Measurements from ENCODE around the gene SLC35E1. TPM values are rescaled to one million over a fixed set of nuclear protein-coding genes. Genes with fewer than 3 reads are reported as not detected.

The SLC35E1 gene
- total RNA-seq, 4 donors from 2014 or later: 31.0 to 56.1 (median 42.8) TPM

DNA sequence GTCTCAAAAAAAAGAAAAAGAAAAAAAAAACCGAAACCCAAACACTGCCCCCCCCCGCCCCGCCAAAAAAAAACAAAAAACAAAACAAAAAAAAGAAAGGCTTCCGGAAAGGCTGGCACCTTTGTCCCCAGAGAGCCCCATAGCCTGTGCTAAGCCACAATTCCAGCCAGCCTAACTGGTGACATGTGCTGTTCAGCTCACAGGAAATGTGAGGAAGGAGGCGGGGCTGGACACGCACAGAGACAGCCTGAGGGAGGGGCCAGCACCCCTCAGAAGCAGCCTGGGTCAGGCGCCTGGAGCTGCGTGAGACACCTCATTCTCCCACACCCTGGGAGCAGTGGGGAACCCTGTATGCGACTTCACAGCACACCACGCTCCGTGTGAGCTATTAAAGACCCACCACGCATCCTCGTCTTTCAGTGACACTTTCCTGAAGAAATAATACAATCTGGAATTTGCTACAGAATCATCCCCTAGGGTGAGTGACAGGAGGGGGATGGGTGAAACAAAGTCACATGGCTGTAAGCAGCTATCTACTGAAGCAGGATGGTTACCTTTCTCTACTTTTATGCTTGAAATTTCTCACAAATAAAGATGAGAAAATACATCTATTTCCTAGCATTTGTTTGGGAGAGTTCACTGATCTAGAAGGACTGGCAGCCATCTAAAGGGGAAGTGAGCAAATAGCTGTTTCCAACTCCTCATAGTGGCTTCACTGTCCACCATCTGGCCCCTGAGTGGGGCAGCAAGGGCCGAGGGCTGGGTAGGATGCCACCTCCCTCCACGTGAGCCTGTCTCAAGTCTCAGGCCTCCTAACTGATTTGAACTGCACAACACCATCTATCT is 12.3 kb upstream of the SLC35E1 start:
- DNase-seq: peak; percentile 89
- WGBS, 2 donors (ENCODE audit: low coverage in 1 of 2): 0 to 4% methylated on average over 2 to 15 of the region's 15 CpGs
- intact Hi-C loops (cut with DNase I; ENCODE audit: low total_unique reads): no loop called here
- Histone ChIP-seq H3K27me3 (no peaks in the 10 kb centered on the region), H3K4me1 (peaks cover 39 to 72% (median 60%) of the 10 kb centered on the region in 4 donors), H3K27ac (peak overlapping the region; percentile 67 to 86 (median 76)), H3K9me3 (no peaks in the 10 kb centered on the region), H3K36me3 (no peaks in the 10 kb centered on the region), H3K4me3 (peak overlapping the region in 1 of 4 donors; percentile 10)
- in situ Hi-C loops (cut with MboI; ENCODE audit: low pct_ligation_motif_present in 1 of 4, low pct_unique_long_range_greater_than_20kb in 1 of 4, low sequenced_read_pairs in 3 of 4): no loop called here
- TF ChIP-seq POLR2A (IDR thresholded peaks at IDR 0.05) (peak; percentile 62), POLR2AphosphoS5 (IDR thresholded peaks at IDR 0.05) (peak; percentile 52 to 79 (median 76))
- TF ChIP-seq, protein P1, sequence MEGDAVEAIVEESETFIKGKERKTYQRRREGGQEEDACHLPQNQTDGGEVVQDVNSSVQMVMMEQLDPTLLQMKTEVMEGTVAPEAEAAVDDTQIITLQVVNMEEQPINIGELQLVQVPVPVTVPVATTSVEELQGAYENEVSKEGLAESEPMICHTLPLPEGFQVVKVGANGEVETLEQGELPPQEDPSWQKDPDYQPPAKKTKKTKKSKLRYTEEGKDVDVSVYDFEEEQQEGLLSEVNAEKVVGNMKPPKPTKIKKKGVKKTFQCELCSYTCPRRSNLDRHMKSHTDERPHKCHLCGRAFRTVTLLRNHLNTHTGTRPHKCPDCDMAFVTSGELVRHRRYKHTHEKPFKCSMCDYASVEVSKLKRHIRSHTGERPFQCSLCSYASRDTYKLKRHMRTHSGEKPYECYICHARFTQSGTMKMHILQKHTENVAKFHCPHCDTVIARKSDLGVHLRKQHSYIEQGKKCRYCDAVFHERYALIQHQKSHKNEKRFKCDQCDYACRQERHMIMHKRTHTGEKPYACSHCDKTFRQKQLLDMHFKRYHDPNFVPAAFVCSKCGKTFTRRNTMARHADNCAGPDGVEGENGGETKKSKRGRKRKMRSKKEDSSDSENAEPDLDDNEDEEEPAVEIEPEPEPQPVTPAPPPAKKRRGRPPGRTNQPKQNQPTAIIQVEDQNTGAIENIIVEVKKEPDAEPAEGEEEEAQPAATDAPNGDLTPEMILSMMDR (IDR thresholded peaks at IDR 0.05): no peak

DNA sequence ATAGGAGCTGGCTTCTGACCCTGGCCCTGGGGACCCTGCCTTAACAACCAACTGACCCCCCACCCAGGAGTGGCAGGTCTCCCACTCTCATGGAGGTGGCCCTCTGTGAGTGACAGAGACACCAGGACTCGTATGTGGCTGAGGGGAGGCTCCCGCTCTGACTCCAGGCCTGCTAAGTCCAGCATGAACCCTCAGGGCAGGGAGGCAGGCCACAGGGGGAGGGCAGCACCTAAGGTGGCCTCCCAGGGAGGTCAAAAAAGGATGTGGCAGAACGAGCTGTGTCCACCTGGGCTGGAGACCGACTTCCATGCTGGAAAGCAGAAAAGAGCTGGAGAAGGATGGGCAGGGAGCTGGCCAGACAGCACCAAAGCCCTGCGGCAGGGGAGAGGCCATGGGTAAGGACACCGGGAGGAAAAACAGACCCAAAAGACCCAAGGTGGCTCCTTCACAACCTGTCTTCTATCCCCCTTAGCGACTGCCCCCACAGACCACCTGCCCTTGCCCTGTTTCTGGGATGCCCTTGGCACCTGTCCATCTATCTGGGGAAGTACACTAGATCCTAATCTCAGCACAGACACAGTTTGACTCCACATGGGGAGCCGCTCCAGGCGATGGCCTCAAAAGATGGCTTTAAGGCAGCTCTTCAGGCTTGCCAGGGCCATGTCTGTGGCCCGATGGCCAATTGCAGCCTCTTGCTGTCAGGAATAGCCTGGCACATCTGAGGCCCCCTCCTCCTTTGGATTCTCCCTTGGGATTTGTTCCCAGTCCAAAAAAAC is 10.5 kb upstream of the SLC35E1 start:
- in situ Hi-C loops (cut with MboI; ENCODE audit: low pct_ligation_motif_present in 1 of 4, low pct_unique_long_range_greater_than_20kb in 1 of 4, low sequenced_read_pairs in 3 of 4) (no loop called here), intact Hi-C loops (cut with DNase I; ENCODE audit: low total_unique reads) (no loop called here)
- TF ChIP-seq POLR2A (IDR thresholded peaks at IDR 0.05) (no peak), POLR2AphosphoS5 (IDR thresholded peaks at IDR 0.05) (no peak), EP300 (IDR thresholded peaks at IDR 0.05; ENCODE audit: low read depth) (no peak)
- TF ChIP-seq, protein P1 (IDR thresholded peaks at IDR 0.05): no peak
- Histone ChIP-seq H3K27ac (peak overlapping the region in 2 of 4 donors; percentile 67 to 86), H3K27me3 (no peaks in the 10 kb centered on the region), H3K9me3 (no peaks in the 10 kb centered on the region), H3K4me3 (no peak overlapping the region), H3K4me1 (peaks cover 32 to 55% (median 47%) of the 10 kb centered on the region in 4 donors), H3K36me3 (no peaks in the 10 kb centered on the region)
- WGBS, 2 donors (ENCODE audit: low coverage in 1 of 2): 87 to 90% methylated on average over 3 to 10 of the region's 10 CpGs
- DNase-seq: no peak

DNA sequence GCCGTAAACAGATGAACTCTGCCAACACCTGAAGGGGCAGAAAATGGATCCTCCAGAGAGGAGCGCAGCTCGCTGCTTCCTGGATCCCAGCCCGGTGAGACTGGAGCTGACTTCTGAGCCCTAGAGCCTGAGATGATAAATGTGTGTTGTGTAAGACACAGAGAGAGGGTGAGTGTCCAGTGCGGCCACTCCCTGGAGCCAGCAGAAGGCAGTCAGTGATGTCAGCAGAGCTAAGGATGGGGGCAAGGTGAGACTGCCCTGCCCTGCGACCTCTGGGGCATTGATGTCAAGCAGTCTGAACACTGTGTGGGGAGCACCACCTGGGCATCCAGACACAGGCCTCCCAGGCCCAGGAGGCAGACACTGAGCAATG is 9.7 kb upstream of the SLC35E1 start:
- intact Hi-C loops (cut with DNase I; ENCODE audit: low total_unique reads): no loop called here
- no peak for DNase-seq
- Histone ChIP-seq H3K27ac (no peak overlapping the region), H3K4me1 (peaks cover 29 to 48% (median 40%) of the 10 kb centered on the region in 4 donors), H3K4me3 (no peak overlapping the region), H3K36me3 (no peaks in the 10 kb centered on the region), H3K9me3 (no peaks in the 10 kb centered on the region), H3K27me3 (no peaks in the 10 kb centered on the region)
- 89% methylated on average over 6 of the region's 6 CpGs; no CpG with 5 or more reads in 1 of the 2 donors for WGBS, 2 donors (ENCODE audit: low coverage in 1 of 2)
- in situ Hi-C loops (cut with MboI; ENCODE audit: low pct_ligation_motif_present in 1 of 4, low pct_unique_long_range_greater_than_20kb in 1 of 4, low sequenced_read_pairs in 3 of 4): no loop called here
- TF ChIP-seq, protein P1 (IDR thresholded peaks at IDR 0.05): no peak
- TF ChIP-seq EP300 (IDR thresholded peaks at IDR 0.05; ENCODE audit: low read depth): no peak
- TF ChIP-seq POLR2A (IDR thresholded peaks at IDR 0.05): no peak
- no peak for TF ChIP-seq POLR2AphosphoS5 (IDR thresholded peaks at IDR 0.05)

Data from transverse colon (tissue), 4 donors.